Nephron progenitor cell (in vitro differentiated cells): ENCODE measurements around the gene MISFA.
A peak's percentile ranks its signal among the peaks of the same experiment; 100 is the strongest.
"Not testable (repeated sequence)": the region's sequence is repeated elsewhere in the genome, so short reads cannot be mapped to it uniquely, and the experiment has no call there.

Source experiments
- DNase-seq: peaks from one replicate; pipeline ENCODE4 v3.0.0; 2021
- H3K27ac Mint-ChIP-seq: 2 replicates; pipeline ENCODE4 v1.8.0; 2021; ENCODE audit warnings: mild to moderate bottlenecking, moderate library complexity, mixed read lengths
- H3K27me3 Mint-ChIP-seq: 2 replicates; pipeline ENCODE4 v1.8.0; 2021; ENCODE audit warnings: mild to moderate bottlenecking, low read depth, mixed read lengths; ENCODE audit not compliant: poor library complexity
- H3K36me3 Mint-ChIP-seq: 2 replicates; pipeline ENCODE4 v1.8.0; 2021; ENCODE audit warnings: low read depth, mixed read lengths
- H3K4me1 Mint-ChIP-seq: 2 replicates; pipeline ENCODE4 v1.8.0; 2021; ENCODE audit warnings: mixed read lengths
- H3K4me3 Mint-ChIP-seq: 2 replicates; pipeline ENCODE4 v1.8.0; 2021; ENCODE audit warnings: mild to moderate bottlenecking, moderate library complexity, mixed read lengths
- H3K9me3 Mint-ChIP-seq: 2 replicates; pipeline ENCODE4 v1.8.0; 2021; ENCODE audit warnings: mild to moderate bottlenecking, moderate library complexity, mixed read lengths
- TF ChIP-seq, protein P1 (sequence below): fragments of 200-600 bp; sonication (generic); IDR thresholded peaks from 2 replicates; pipeline ENCODE4 v1.5.0; 2021; ENCODE audit warnings: antibody characterized with exemption

MISFA gene

DNA sequence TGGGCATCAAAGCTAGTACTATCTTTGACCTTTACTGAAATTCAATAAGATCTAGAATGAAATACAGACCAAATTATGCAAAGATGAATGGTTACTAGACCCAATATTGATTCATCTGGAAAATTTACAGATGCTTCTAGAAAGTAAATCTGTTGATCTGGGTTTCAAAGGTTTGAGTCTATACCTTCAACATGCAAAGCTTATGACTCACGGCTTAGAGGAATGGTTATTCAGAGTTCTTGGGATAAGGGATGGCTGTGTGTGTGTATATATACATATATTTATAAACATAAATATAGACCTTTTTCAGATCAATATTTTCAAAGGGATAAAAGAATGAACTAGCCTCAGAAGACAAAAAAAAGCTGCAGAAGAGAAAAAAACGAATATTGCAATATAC lies 33.3 kb downstream of the MISFA start:
- Mint-ChIP-seq H3K36me3 (no peaks in the 10 kb centered on the region), H3K9me3 (no peaks in the 10 kb centered on the region), H3K27me3 (peaks cover 22% of the 10 kb centered on the region), H3K4me3 (peak overlapping the region; percentile 99), H3K4me1 (peaks cover 21% of the 10 kb centered on the region), H3K27ac (no peak overlapping the region)
- TF ChIP-seq, protein P1, sequence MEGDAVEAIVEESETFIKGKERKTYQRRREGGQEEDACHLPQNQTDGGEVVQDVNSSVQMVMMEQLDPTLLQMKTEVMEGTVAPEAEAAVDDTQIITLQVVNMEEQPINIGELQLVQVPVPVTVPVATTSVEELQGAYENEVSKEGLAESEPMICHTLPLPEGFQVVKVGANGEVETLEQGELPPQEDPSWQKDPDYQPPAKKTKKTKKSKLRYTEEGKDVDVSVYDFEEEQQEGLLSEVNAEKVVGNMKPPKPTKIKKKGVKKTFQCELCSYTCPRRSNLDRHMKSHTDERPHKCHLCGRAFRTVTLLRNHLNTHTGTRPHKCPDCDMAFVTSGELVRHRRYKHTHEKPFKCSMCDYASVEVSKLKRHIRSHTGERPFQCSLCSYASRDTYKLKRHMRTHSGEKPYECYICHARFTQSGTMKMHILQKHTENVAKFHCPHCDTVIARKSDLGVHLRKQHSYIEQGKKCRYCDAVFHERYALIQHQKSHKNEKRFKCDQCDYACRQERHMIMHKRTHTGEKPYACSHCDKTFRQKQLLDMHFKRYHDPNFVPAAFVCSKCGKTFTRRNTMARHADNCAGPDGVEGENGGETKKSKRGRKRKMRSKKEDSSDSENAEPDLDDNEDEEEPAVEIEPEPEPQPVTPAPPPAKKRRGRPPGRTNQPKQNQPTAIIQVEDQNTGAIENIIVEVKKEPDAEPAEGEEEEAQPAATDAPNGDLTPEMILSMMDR, result no peak
- no peak for DNase-seq

DNA sequence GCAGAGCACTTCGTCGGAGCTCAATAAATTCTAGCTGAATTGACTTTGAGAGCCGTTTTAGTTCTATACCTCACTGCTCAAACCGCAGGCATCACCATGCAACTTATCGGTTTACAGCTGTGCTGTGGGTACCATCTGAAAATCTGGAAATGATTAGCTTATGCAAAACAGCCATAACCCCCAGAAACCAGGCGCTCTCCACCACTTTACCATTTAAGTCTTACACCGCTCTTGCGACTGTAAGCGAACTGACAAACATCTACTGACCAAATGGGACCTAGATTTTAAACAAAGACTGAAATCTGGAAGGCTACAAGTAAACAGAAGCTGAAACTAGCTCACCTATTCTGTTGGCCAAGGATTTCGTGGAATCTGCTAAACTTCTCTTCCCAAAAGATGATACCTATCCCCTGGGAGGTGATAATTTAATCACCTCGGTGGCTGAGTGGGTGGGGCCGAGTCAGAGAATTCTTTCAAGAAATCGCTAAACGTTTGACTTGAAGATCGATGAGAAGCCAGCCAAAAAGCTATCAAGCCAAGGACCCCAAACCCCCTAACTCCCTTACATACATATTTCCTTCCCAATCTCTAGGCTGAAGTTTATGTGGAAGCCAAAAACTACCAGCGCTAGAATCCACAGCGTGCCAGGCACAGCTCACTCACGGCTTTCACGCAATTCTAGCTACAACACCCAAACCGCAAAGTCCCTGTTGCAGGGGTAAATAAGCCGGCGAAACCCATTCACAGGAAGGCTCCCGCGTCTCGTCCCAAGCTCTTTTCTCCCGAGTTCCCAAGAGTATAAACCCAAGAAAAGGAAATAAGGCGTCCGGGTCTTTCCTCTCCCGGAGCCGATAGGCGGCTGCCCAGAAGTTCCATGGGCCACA lies 33.9 kb downstream of the MISFA start:
- H3K27me3 Mint-ChIP-seq, result peaks cover 25% of the 10 kb centered on the region
- peak overlapping the region; percentile 100 for H3K27ac Mint-ChIP-seq
- H3K4me3 Mint-ChIP-seq, result peak overlapping the region; percentile 99
- H3K4me1 Mint-ChIP-seq, result peaks cover 21% of the 10 kb centered on the region
- TF ChIP-seq, protein P1, result no peak
- no peaks in the 10 kb centered on the region for H3K9me3 Mint-ChIP-seq
- peak; percentile 16 for DNase-seq
- H3K36me3 Mint-ChIP-seq, result no peaks in the 10 kb centered on the region

DNA sequence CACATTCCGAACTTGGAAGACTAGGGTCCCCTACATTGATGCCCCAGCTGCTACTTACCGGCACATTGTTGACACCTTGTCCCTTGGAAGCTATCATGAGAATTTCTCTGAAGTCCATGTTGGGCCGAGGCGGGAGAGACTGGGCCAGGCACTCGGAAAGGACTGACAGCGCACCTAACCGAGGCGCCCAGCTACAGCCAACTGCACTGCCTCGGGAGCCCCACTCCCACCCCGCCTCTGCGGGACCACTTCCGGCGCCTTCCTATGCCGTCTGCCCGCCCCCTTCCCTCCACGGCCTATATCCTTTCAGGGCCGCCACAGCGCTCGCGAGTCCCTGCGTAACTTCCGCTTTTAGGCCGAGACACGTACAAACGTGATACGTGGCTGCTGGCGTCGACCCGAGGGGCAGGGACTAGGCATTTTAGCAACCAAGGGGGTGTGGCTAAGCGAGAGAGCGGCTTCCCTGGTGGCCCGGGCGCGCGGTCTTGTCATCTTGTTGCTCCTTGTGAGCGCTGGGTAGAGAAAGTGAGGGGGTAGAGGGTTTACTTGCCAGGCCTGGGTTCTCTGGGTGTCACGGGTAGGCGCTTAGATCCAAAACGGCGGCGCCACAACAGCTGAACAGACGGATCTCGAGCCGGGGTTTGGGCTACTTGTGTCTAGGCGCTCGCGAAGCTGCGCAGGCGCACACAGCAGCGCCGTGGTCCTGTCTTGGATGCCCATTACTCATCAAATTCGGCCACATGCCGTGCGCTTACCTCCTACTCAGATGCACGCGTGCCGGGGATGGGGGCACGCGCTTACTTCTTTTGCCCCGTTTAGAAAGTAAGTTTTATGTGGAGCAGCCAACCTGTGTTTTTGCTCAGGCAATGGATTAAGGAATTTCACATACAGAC lies 34.8 kb downstream of the MISFA start, which contains the start of gene SPTY2D1:
SPTY2D1 (minus strand) TSS at position 203 of the 893 bp plus-strand sequence; CDS start at position 118, 85 bp downstream.
- Mint-ChIP-seq H3K27me3 (peaks cover 30% of the 10 kb centered on the region), H3K4me1 (peaks cover 21% of the 10 kb centered on the region), H3K27ac (peak within 1 kb of the TSS; percentile 100), H3K4me3 (peak within 1 kb of the TSS; percentile 99), H3K36me3 (no peaks in the 10 kb centered on the region), H3K9me3 (no peaks in the 10 kb centered on the region)
- DNase-seq, result peak; percentile 94
- TF ChIP-seq, protein P1, result no peak

DNA sequence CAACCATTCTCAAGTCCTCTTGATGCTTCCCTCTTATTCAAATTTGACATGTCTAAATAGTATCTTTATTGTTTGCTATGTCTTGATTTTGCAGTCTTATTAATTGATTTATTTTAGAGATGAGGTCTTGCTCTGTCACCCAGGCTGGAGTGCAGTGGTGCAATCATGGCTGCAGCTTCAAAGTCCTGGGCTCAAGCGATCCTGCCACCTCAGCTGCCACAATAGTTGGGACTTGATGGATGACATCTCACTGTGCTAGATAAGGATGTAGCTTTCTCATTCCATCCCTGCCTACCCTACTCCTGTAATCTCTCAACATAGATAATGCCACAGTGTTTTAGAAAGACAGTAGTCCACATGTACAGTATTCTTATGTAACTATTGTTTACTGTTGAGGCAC lies 42.1 kb downstream of the MISFA start:
- Mint-ChIP-seq H3K27me3 (peaks cover 55% of the 10 kb centered on the region), H3K4me3 (no peak overlapping the region), H3K4me1 (no peaks in the 10 kb centered on the region), H3K36me3 (no peaks in the 10 kb centered on the region), H3K9me3 (no peaks in the 10 kb centered on the region), H3K27ac (no peak overlapping the region)
- DNase-seq, result no peak
- TF ChIP-seq, protein P1, result no peak

DNA sequence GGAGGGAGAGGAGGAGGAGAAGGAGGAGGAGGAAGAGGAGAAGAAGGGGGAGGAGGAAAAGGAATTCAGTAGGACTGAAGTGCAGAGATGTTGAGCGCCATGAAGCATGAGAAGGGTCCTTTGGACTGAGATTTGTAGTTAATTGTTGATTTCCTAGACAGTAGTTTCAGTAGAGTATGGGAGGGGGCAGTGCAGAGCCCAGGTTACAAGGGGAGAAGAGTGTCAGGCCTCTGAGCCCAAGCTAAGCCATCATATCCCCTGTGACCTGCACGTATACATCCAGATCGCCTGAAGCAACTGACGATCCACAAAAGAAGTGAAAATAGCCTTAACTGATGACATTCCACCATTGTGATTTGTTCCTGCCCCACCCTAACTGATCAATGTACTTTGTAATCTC lies 43.4 kb downstream of the MISFA start:
- H3K27ac Mint-ChIP-seq, H3K9me3 Mint-ChIP-seq, H3K4me3 Mint-ChIP-seq, DNase-seq, H3K4me1 Mint-ChIP-seq, H3K36me3 Mint-ChIP-seq: not testable (repeated sequence)
- peaks cover 44% of the 10 kb centered on the region for H3K27me3 Mint-ChIP-seq

DNA sequence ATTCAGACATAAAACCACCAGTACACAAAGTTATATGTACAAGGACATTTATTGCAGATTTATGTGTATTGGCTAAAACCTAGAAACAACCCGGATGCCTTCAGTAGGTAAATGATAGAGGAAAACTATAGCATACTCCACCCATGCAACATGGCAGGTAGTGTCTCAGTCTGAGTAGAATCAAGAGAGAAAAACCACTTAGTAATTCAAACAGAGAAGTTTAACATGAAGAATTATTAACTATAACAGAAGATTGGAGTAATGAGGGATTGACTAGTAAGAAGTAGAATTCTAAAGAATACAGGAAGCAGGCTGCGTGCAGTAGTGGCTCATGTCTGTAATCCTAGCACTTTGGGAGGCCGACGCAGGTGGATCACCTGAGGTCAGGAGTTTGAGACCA lies 50.8 kb downstream of the MISFA start:
- TF ChIP-seq, protein P1, result no peak
- Mint-ChIP-seq H3K4me3 (no peak overlapping the region), H3K27ac (no peak overlapping the region), H3K36me3 (no peaks in the 10 kb centered on the region), H3K9me3 (peaks cover 15% of the 10 kb centered on the region), H3K27me3 (peaks cover 7% of the 10 kb centered on the region), H3K4me1 (no peaks in the 10 kb centered on the region)
- DNase-seq, result no peak
